ENCODE data around the gene SLC2A14.
"Not testable (repeated sequence)": the region's sequence is repeated elsewhere in the genome, so short reads cannot be mapped to it uniquely, and the experiment has no call there.

GRCh38 chr12:7905600-7906125, 32.9 kb upstream of the SLC2A14 start:
- TF ChIP-seq CTCF, POLR2A (IDR thresholded peaks at IDR 0.05): not testable (repeated sequence)
